K562 (cell line): ENCODE results near the gene ABITRAM. TPM values are rescaled to one million over a fixed set of nuclear protein-coding genes. Genes with fewer than 3 reads are reported as not detected.

Source experiments
- CBFA2T2 ChIP-seq: fragments of 450-650 bp; conservative IDR thresholded peaks from 2 replicates; pipeline ENCODE4 v1.6.1; 2017; ENCODE audit warnings: mild to moderate bottlenecking
- CREBBP ChIP-seq: IDR thresholded peaks from one replicate; pipeline ENCODE4 v1.6.1; 2012; ENCODE audit warnings: low read depth, mild to moderate bottlenecking, control low read depth, inconsistent platforms, low read length
- ELF2 ChIP-seq: fragments of 250-450 bp; sonication (Bioruptor Pico); IDR thresholded peaks from 2 replicates; pipeline ENCODE4 v1.5.0; 2021; ENCODE audit warnings: mild to moderate bottlenecking
- FOXP4 ChIP-seq: sonication (generic); formaldehyde crosslinking; IDR thresholded peaks from 2 replicates; pipeline ENCODE4 v1.8.0; 2022; ENCODE audit warnings: mild to moderate bottlenecking, missing genetic modification reagents, borderline replicate concordance
- HDGF ChIP-seq: fragments of 450-650 bp; IDR thresholded peaks from 2 replicates; pipeline ENCODE4 v1.6.1; 2016
- ILF3 ChIP-seq: fragments of 450-650 bp; IDR thresholded peaks from 2 replicates; pipeline ENCODE4 v1.6.1; 2018; ENCODE audit warnings: antibody characterized with exemption, mild to moderate bottlenecking, moderate library complexity, borderline replicate concordance
- KDM1A ChIP-seq, 2 experiments: fragments of 450-650 bp; IDR thresholded peaks; 2 replicates each; pipeline ENCODE4 v1.6.1; 2016; ENCODE audit warnings: mild to moderate bottlenecking in 2 of 2
- MTA1 ChIP-seq: fragments of 450-650 bp; IDR thresholded peaks from 2 replicates; pipeline ENCODE4 v1.6.1; 2017; ENCODE audit warnings: borderline replicate concordance
- MTA2 ChIP-seq: fragments of 450-650 bp; IDR thresholded peaks from 2 replicates; pipeline ENCODE4 v1.6.1; 2016; ENCODE audit warnings: low read depth
- NCOA2 ChIP-seq, 2 experiments: fragments of 450-650 bp; IDR thresholded peaks; 2 replicates each; pipeline ENCODE4 v1.6.1; 2018; ENCODE audit warnings: mild to moderate bottlenecking in 2 of 2, moderate library complexity in 1 of 2; ENCODE audit not compliant: partially characterized antibody in 2 of 2
- NELFE ChIP-seq: IDR thresholded peaks from 2 replicates; pipeline ENCODE4 v1.6.1; 2011; ENCODE audit warnings: mild to moderate bottlenecking; ENCODE audit not compliant: insufficient read depth, insufficient read length
- PRDM10 ChIP-seq: fragments of 450-650 bp; IDR thresholded peaks from 2 replicates; pipeline ENCODE4 v1.6.1; 2018; ENCODE audit not compliant: partially characterized antibody
- PTRF ChIP-seq: fragments of 450-650 bp; IDR thresholded peaks from 2 replicates; pipeline ENCODE4 v1.6.1; 2016; ENCODE audit warnings: mild to moderate bottlenecking, missing genetic modification characterization, missing compliant biosample characterization
- RBM34 ChIP-seq: fragments of 200-400 bp; formaldehyde crosslinking; IDR thresholded peaks from 2 replicates; pipeline ENCODE4 v1.6.1; 2018; ENCODE audit warnings: low read length, borderline replicate concordance; ENCODE audit not compliant: insufficient read depth
- RNF2 ChIP-seq: sonication (generic); IDR thresholded peaks from 2 replicates; pipeline ENCODE4 v1.6.1; 2016
- TSHZ1 ChIP-seq: fragments of 250-450 bp; sonication (Bioruptor Pico); IDR thresholded peaks from 2 replicates; pipeline ENCODE4 v1.4.0; 2020; ENCODE audit warnings: mild to moderate bottlenecking, moderate library complexity
- XRCC5 ChIP-seq: fragments of 200-400 bp; formaldehyde crosslinking; IDR thresholded peaks from 2 replicates; pipeline ENCODE4 v1.6.1; 2017; ENCODE audit warnings: low read depth, mild to moderate bottlenecking, low read length
- ZC3H4 ChIP-seq: sonication (generic); formaldehyde crosslinking; IDR thresholded peaks from 2 replicates; pipeline ENCODE4 v1.9.0; 2021; ENCODE audit warnings: missing genetic modification reagents, borderline replicate concordance
- ZFPM2 ChIP-seq: fragments of 250-450 bp; sonication (Bioruptor Pico); IDR thresholded peaks from 2 replicates; pipeline ENCODE4 v1.5.1; 2022; ENCODE audit warnings: mild to moderate bottlenecking
- ZNF224 ChIP-seq: sonication (generic); formaldehyde crosslinking; IDR thresholded peaks from 2 replicates; pipeline ENCODE4 v1.8.0; 2022; ENCODE audit warnings: mild to moderate bottlenecking, missing genetic modification reagents
- ZNF586 ChIP-seq: fragments of 450-650 bp; formaldehyde crosslinking; conservative IDR thresholded peaks from 2 replicates; pipeline ENCODE4 v1.4.0; 2020; ENCODE audit warnings: mild to moderate bottlenecking, moderate library complexity
- polyA plus RNA-seq, 8 experiments: library from polyadenylated mRNA; depleted of rRNA in 4 of 8; stranded (reverse) in 5 of 8; unstranded in 3 of 8; fragments of >200 nt; fragmentation: Nextera tagmentation in 2 of 8; fragmentation: Illumina TruSeq in 1 of 8; extraction: Ambion mirVana in 2 of 8; extraction: Trizol in 1 of 8; gene quantifications; 2 replicates each; pipeline versions ENCODE4 v1.2.1 to v1.2.3, GENCODE V29; 2011 to 2014; ENCODE audit warnings: inconsistent platforms in 1 of 8, missing spikeins in 1 of 8
- total RNA-seq, 7 experiments: library from RNA; depleted of rRNA in 6 of 7; stranded (reverse); fragments of >200 nt in 6 of 7; fragmentation: Illumina TruSeq in 2 of 7; extraction: Trizol in 2 of 7; gene quantifications; 2 replicates each; pipeline versions ENCODE4 v1.2.1 to v1.2.3, GENCODE V29; 2011 to 2021; ENCODE audit warnings: low replicate concordance in 1 of 7

Gene ABITRAM
- total and polyA plus RNA-seq, 9 of the 15 experiments (the other 6 are each of a cell fraction or from before 2014, with no cell fraction given) = 8.9 to 47.6 (median 28.4) TPM

- TF ChIP-seq TSHZ1 = no peak
- TF ChIP-seq XRCC5 = peak; percentile 94; the same call in 1 of the 2 replicates
- no peak for TF ChIP-seq ZC3H4
- no peak for TF ChIP-seq CREBBP
- TF ChIP-seq NELFE = no peak
- peak; percentile 71; the same call in 1 of the 2 replicates for TF ChIP-seq RNF2
- TF ChIP-seq HDGF = no peak
- TF ChIP-seq NCOA2 (IDR thresholded peaks at IDR 0.05; ENCODE audit: partially characterized antibody in 2 of 2) = no peak
- TF ChIP-seq ELF2 (CRISPR knock-in tag) = no peak
- TF ChIP-seq PRDM10 = peak; percentile 40
- peak; percentile 97 for TF ChIP-seq MTA1
- TF ChIP-seq RBM34 = no peak
- no peak for TF ChIP-seq KDM1A (IDR thresholded peaks at IDR 0.05)
- TF ChIP-seq MTA2 = no peak
- no peak for TF ChIP-seq ZFPM2 (CRISPR knock-in tag)
- no peak for TF ChIP-seq ZNF586 (CRISPR knock-in tag)
- no peak for TF ChIP-seq PTRF (tag)
- no peak for TF ChIP-seq CBFA2T2
- no peak for TF ChIP-seq ILF3
- 0 out of 2 replicates have a peak, but pooled peaks have one; percentile 63 for TF ChIP-seq ZNF224 (CRISPR knock-in tag)
- no peak for TF ChIP-seq FOXP4
Observed at GRCh38 chr9:108933718-108934322, 380 bp upstream of the ABITRAM start, which contains the start of gene ELP1 (continued).
